Central memory CD4-positive, alpha-beta T cell (primary cell): ENCODE results near the gene GALNT17.

Experiments used
- DNase-seq: peaks from one replicate; pipeline ENCODE4 v3.0.0; 2022

The GALNT17 gene

GRCh38 chr7:71509381-71509780 lies 377.4 kb downstream of the GALNT17 start:
- DNase-seq = no peak

- DNase-seq = no peak
Observed at GRCh38 chr7:71511361-71511807, 379.4 kb downstream of the GALNT17 start.

GRCh38 chr7:71517940-71518699 lies 386.2 kb downstream of the GALNT17 start:
- no peak for DNase-seq

GRCh38 chr7:71518880-71519279 lies 386.9 kb downstream of the GALNT17 start:
- DNase-seq = no peak

- DNase-seq = no peak
Observed at GRCh38 chr7:71521506-71521905, 389.6 kb downstream of the GALNT17 start.

GRCh38 chr7:71526106-71526505 lies 394.2 kb downstream of the GALNT17 start:
- no peak for DNase-seq

- no peak for DNase-seq
Observed at GRCh38 chr7:71527213-71527612, 395.3 kb downstream of the GALNT17 start.

GRCh38 chr7:71535616-71536015 lies 403.7 kb downstream of the GALNT17 start:
- DNase-seq = no peak

- no peak for DNase-seq
Observed at GRCh38 chr7:71538210-71538609, 406.3 kb downstream of the GALNT17 start.

GRCh38 chr7:71539615-71540014 lies 407.7 kb downstream of the GALNT17 start:
- DNase-seq = no peak

GRCh38 chr7:71541707-71542353 lies 409.9 kb downstream of the GALNT17 start:
- DNase-seq = no peak

- DNase-seq = no peak
Observed at GRCh38 chr7:71543396-71543795, 411.5 kb downstream of the GALNT17 start.

GRCh38 chr7:71544816-71545215 lies 412.9 kb downstream of the GALNT17 start:
- DNase-seq = no peak

GRCh38 chr7:71547426-71547825 lies 415.5 kb downstream of the GALNT17 start:
- no peak for DNase-seq

GRCh38 chr7:71548746-71549145 lies 416.8 kb downstream of the GALNT17 start:
- no peak for DNase-seq

GRCh38 chr7:71553306-71553705 lies 421.4 kb downstream of the GALNT17 start:
- no peak for DNase-seq

GRCh38 chr7:71555758-71556157 lies 423.8 kb downstream of the GALNT17 start:
- no peak for DNase-seq

GRCh38 chr7:71558806-71559613 lies 427.1 kb downstream of the GALNT17 start:
- no peak for DNase-seq

- DNase-seq = no peak
Observed at GRCh38 chr7:71560354-71560995, 428.5 kb downstream of the GALNT17 start.

GRCh38 chr7:71563276-71563675 lies 431.3 kb downstream of the GALNT17 start:
- DNase-seq = no peak

GRCh38 chr7:71566376-71566775 lies 434.4 kb downstream of the GALNT17 start:
- no peak for DNase-seq

- DNase-seq = no peak
Observed at GRCh38 chr7:71566991-71567390, 435.0 kb downstream of the GALNT17 start.
